MCF 10A (cell line): Measurements from ENCODE around the gene IRF1. TPM values are rescaled to one million over a fixed set of nuclear protein-coding genes. Genes with fewer than 3 reads are reported as not detected.
A peak's percentile ranks its signal among the peaks of the same experiment; 100 is the strongest.

ENCODE experiments used
- BruUV-seq: library from RNA; stranded (reverse); fragments of 400-500 nt; replicated peaks from 2 replicates; lab custom pipeline; 2021; lab: Mats Ljungman, UMichigan
- CTCF ChIA-PET: fragments of 300-600 bp; sonication (Branson Sonifier 250); formaldehyde crosslinking; extraction: SDS; loops from one replicate; lab custom pipeline; 2021; ENCODE audit warnings: antibody characterized with exemption, inconsistent platforms; lab: Yijun Ruan, JAX
- POLR2A ChIA-PET: fragments of 300-600, 350-650 bp; sonication (Branson Sonifier 250); formaldehyde crosslinking; extraction: SDS; loops from one replicate; lab custom pipeline; 2020; ENCODE audit warnings: antibody characterized with exemption, inconsistent platforms; lab: Yijun Ruan, JAX
- DNase-seq: peaks from one replicate; pipeline ENCODE4 v3.0.0-alpha.2; 2018; ENCODE audit not compliant: unreplicated experiment
- H3K27ac Mint-ChIP-seq: one replicate; pipeline ENCODE4 v1.8.0; 2022; ENCODE audit warnings: mild to moderate bottlenecking, low read depth, mixed read lengths; ENCODE audit not compliant: unreplicated experiment
- H3K27me3 Mint-ChIP-seq: one replicate; pipeline ENCODE4 v1.8.0; 2022; ENCODE audit warnings: mixed read lengths; ENCODE audit not compliant: insufficient read depth, unreplicated experiment
- H3K36me3 Mint-ChIP-seq: one replicate; pipeline ENCODE4 v1.8.0; 2022; ENCODE audit warnings: mild to moderate bottlenecking, moderate library complexity, mixed read lengths; ENCODE audit not compliant: insufficient read depth, unreplicated experiment
- H3K4me1 Mint-ChIP-seq: one replicate; pipeline ENCODE4 v1.8.0; 2022; ENCODE audit warnings: mixed read lengths; ENCODE audit not compliant: insufficient read depth, unreplicated experiment
- H3K4me3 Mint-ChIP-seq: one replicate; pipeline ENCODE4 v1.8.0; 2022; ENCODE audit warnings: mild to moderate bottlenecking, moderate library complexity, mixed read lengths; ENCODE audit not compliant: unreplicated experiment
- H3K9me3 Mint-ChIP-seq: one replicate; pipeline ENCODE4 v1.8.0; 2022; ENCODE audit warnings: mixed read lengths; ENCODE audit not compliant: unreplicated experiment
- CTCF ChIP-seq: fragments of 200-600 bp; IDR thresholded peaks from one replicate; pipeline ENCODE4 v1.8.0; 2022; ENCODE audit warnings: antibody characterized with exemption, mild to moderate bottlenecking; ENCODE audit not compliant: unreplicated experiment
- intact Hi-C: fragments of 100-400 bp; cut with micrococcal nuclease; formaldehyde crosslinking; loops from 2 replicates; pipeline ENCODE4 v1.14.1; 2022
- total RNA-seq: library from RNA; stranded (reverse); gene quantifications from 2 replicates; pipeline ENCODE4 v1.2.3, GENCODE V29; 2022

The IRF1 gene
- total RNA-seq, 1 experiment from 2014 or later = 18.7 TPM

DNA sequence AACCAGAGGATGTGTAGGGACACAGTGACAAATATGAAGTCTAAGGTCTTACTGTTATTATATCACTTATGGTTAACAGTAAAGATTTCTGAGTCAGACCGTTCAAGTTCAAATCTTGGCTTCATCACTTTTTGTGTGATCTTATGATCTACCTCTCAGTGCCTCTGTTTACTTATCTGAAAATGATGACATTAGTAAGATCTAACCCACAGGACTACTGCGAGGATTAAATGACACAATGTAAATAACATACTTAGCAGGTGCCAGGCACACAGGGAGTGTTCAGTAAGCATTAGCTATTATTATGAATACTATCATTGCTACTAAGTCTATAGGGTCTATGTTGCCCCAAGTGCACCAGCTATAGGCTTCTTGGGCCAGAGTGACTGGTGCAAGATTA lies 2.0 kb downstream of the IRF1 start:
- Mint-ChIP-seq H3K27me3 (no peaks in the 10 kb centered on the region), H3K4me1 (peaks cover 49% of the 10 kb centered on the region), H3K27ac (no peak overlapping the region), H3K4me3 (peak overlapping the region; percentile 87), H3K36me3 (peaks cover 46% of the 10 kb centered on the region), H3K9me3 (no peaks in the 10 kb centered on the region)
- ChIA-PET POLR2A (interaction anchor here (0.6 to 5.6 kb wide), 11 partner anchors 9 to 295 kb away, joined by 3 to 88 read pairs (median 26); partner anchors contain the start of gene SLC22A5), CTCF (interaction anchor here (0.6 to 21.5 kb wide), 12 partner anchors 8 to 332 kb away, joined by 3 to 359 read pairs (median 14); no protein-coding TSS in a partner anchor)
- BruUV-seq = no TSS peak
- no peak for TF ChIP-seq CTCF
- intact Hi-C loops = no loop called here
- DNase-seq = no peak

GRCh38 chr5:132487841-132488555 lies 2.6 kb downstream of the IRF1 start:
- BruUV-seq = no TSS peak
- Mint-ChIP-seq H3K36me3 (peaks cover 52% of the 10 kb centered on the region), H3K27ac (no peak overlapping the region), H3K4me1 (peaks cover 49% of the 10 kb centered on the region), H3K9me3 (no peaks in the 10 kb centered on the region), H3K27me3 (no peaks in the 10 kb centered on the region), H3K4me3 (no peak overlapping the region)
- ChIA-PET POLR2A (interaction anchor here (0.6 to 5.6 kb wide), 8 partner anchors 9 to 106 kb away, joined by 3 to 88 read pairs (median 36); no protein-coding TSS in a partner anchor), CTCF (interaction anchor here (0.6 to 21.5 kb wide), 15 partner anchors 9 to 332 kb away, joined by 3 to 359 read pairs (median 5); no protein-coding TSS in a partner anchor)
- intact Hi-C loops = no loop called here
- TF ChIP-seq CTCF = no peak
- no peak for DNase-seq

GRCh38 chr5:132487095-132487428 lies 3.5 kb downstream of the IRF1 start:
- ChIA-PET POLR2A (interaction anchor here (1.0 to 5.6 kb wide), 4 partner anchors 8 to 61 kb away, joined by 3 to 67 read pairs (median 26); no protein-coding TSS in a partner anchor), CTCF (interaction anchor here (0.6 to 21.5 kb wide), 7 partner anchors 8 to 294 kb away, joined by 3 to 359 read pairs (median 5); no protein-coding TSS in a partner anchor)
- Mint-ChIP-seq H3K36me3 (peaks cover 61% of the 10 kb centered on the region), H3K27ac (no peak overlapping the region), H3K9me3 (no peaks in the 10 kb centered on the region), H3K27me3 (no peaks in the 10 kb centered on the region), H3K4me1 (peaks cover 46% of the 10 kb centered on the region), H3K4me3 (no peak overlapping the region)
- no peak for DNase-seq
- TF ChIP-seq CTCF = no peak
- BruUV-seq = no TSS peak
- intact Hi-C loops = no loop called here
